Activated naive CD8-positive, alpha-beta T cell treated with anti-CD3 and anti-CD28 coated beads, Interleukin-2, amount 10 ng/mL, durations not matched to agents 7 days and 5 days (primary cell): ENCODE measurements around the gene RACK1. TPM values are rescaled to one million over a fixed set of nuclear protein-coding genes. Genes with fewer than 3 reads are reported as not detected.

Experiments used
- ATAC-seq: fragments of 150-1000 bp; cut with Tn5 transposase; one replicate; pipeline ENCODE4 v1.10.0; 2021; ENCODE audit warnings: low read depth, moderate library complexity
- POLR2A ChIA-PET: fragments of 350-600 bp; sonication (Branson Sonifier 250); formaldehyde crosslinking; loops from one replicate; lab custom pipeline; 2021; ENCODE audit warnings: antibody characterized with exemption; lab: Charles Lee
- DNase-seq: peaks from one replicate; pipeline ENCODE4 v3.0.0; 2021
- H3K27ac Mint-ChIP-seq: one replicate; pipeline ENCODE4 v1.8.0; 2022; ENCODE audit warnings: mild to moderate bottlenecking, mixed read lengths
- H3K27me3 Mint-ChIP-seq: one replicate; pipeline ENCODE4 v1.8.0; 2022; ENCODE audit warnings: mild to moderate bottlenecking, moderate library complexity, mixed read lengths
- H3K36me3 Mint-ChIP-seq: one replicate; pipeline ENCODE4 v1.8.0; 2021; ENCODE audit warnings: mild to moderate bottlenecking, mixed read lengths
- H3K4me1 Mint-ChIP-seq: one replicate; pipeline ENCODE4 v1.8.0; 2021; ENCODE audit warnings: mixed read lengths
- H3K4me3 Mint-ChIP-seq: one replicate; pipeline ENCODE4 v1.8.0; 2022; ENCODE audit warnings: mild to moderate bottlenecking, moderate library complexity, mixed read lengths
- H3K9me3 Mint-ChIP-seq: one replicate; pipeline ENCODE4 v1.8.0; 2021; ENCODE audit warnings: mixed read lengths
- total RNA-seq, 2 experiments: library from RNA; stranded (reverse); gene quantifications; one replicate each; pipeline ENCODE4 v1.2.3, GENCODE V29; 2021

The RACK1 gene
- total RNA-seq, 2 experiments from 2014 or later: 1,741 to 1,808 TPM

DNA sequence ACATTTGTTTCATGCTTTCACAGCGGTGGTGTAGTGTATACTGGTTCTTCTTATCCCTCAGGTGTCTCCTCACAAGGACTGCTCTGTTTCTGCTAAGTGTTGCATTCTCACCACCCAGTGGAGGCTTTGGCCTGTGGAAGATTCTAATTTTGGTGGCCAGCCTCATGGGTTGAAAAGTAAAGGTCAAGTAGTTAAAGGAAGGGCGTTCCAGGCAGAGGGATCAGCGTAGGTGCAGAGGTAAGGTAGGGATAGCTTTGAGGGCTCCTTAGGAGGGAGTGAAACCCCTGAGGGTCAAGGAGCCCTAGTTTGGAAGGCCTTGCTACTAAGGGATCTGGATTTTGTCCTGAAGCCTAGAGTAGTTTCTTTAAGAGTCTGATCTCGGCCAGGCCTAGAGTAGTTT, 4.6 kb upstream of the RACK1 start:
- ATAC-seq: no peak
- Mint-ChIP-seq H3K9me3 (no peaks in the 10 kb centered on the region), H3K36me3 (peaks cover 10% of the 10 kb centered on the region), H3K27me3 (no peaks in the 10 kb centered on the region), H3K27ac (peak overlapping the region; percentile 85), H3K4me1 (peaks cover 39% of the 10 kb centered on the region), H3K4me3 (peak overlapping the region; percentile 95)
- POLR2A ChIA-PET: interaction anchor here (8.3 to 10.5 kb wide), 2 partner anchors 11 to 24 kb away, joined by 98 to 202 read pairs; partner anchors contain the start of genes TRIM41 and TRIM52
- no peak for DNase-seq

- H3K4me3 Mint-ChIP-seq: peak overlapping the region; percentile 95
- DNase-seq: peak; percentile 85
- H3K36me3 Mint-ChIP-seq: peaks cover 26% of the 10 kb centered on the region
- H3K27me3 Mint-ChIP-seq: no peaks in the 10 kb centered on the region
- H3K9me3 Mint-ChIP-seq: no peaks in the 10 kb centered on the region
- ATAC-seq: peak; percentile 34
- peaks cover 46% of the 10 kb centered on the region for H3K4me1 Mint-ChIP-seq
- POLR2A ChIA-PET: interaction anchor here (1.6 to 10.5 kb wide), 3 partner anchors 13 to 56 kb away, joined by 7 to 202 read pairs (median 98); partner anchors contain the start of genes TRIM41 and TRIM52
- H3K27ac Mint-ChIP-seq: peak overlapping the region; percentile 92
Observed at GRCh38 chr5:181246276-181247049, 2.8 kb upstream of the RACK1 start.

GRCh38 chr5:181245427-181246275, 1.9 kb upstream of the RACK1 start:
- ATAC-seq (peak; percentile 1), DNase-seq (no peak)
- H3K9me3 Mint-ChIP-seq: no peaks in the 10 kb centered on the region
- peaks cover 47% of the 10 kb centered on the region for H3K4me1 Mint-ChIP-seq
- H3K27ac Mint-ChIP-seq: peak overlapping the region; percentile 92
- POLR2A ChIA-PET: interaction anchor here (1.3 to 10.5 kb wide), 4 partner anchors 14 to 56 kb away, joined by 4 to 202 read pairs (median 52); partner anchors contain the start of genes TRIM41 and TRIM52
- H3K27me3 Mint-ChIP-seq: no peaks in the 10 kb centered on the region
- peaks cover 32% of the 10 kb centered on the region for H3K36me3 Mint-ChIP-seq
- H3K4me3 Mint-ChIP-seq: peak overlapping the region; percentile 95

- Mint-ChIP-seq H3K27ac (peak overlapping the region; percentile 92), H3K36me3 (peaks cover 44% of the 10 kb centered on the region), H3K9me3 (no peaks in the 10 kb centered on the region), H3K4me3 (peak overlapping the region; percentile 95), H3K27me3 (no peaks in the 10 kb centered on the region), H3K4me1 (peaks cover 39% of the 10 kb centered on the region)
- no peak for DNase-seq
- no peak for ATAC-seq
- POLR2A ChIA-PET: interaction anchor here (0.6 to 10.5 kb wide), 10 partner anchors 9 to 434 kb away, joined by 3 to 202 read pairs (median 5); partner anchors contain the start of genes TRIM41 and TRIM52
Observed at GRCh38 chr5:181243018-181243563, 615 bp downstream of the RACK1 start.

GRCh38 chr5:181242031-181242451, 1.7 kb downstream of the RACK1 start:
- peaks cover 38% of the 10 kb centered on the region for H3K4me1 Mint-ChIP-seq
- no peak for DNase-seq
- POLR2A ChIA-PET: interaction anchor here (1.3 to 8.3 kb wide), 8 partner anchors 10 to 433 kb away, joined by 3 to 98 read pairs (median 5); partner anchors contain the start of genes TRIM41 and TRIM52
- no peaks in the 10 kb centered on the region for H3K27me3 Mint-ChIP-seq
- H3K4me3 Mint-ChIP-seq: peak overlapping the region; percentile 95
- H3K27ac Mint-ChIP-seq: peak overlapping the region; percentile 92
- no peak for ATAC-seq
- peaks cover 52% of the 10 kb centered on the region for H3K36me3 Mint-ChIP-seq
- H3K9me3 Mint-ChIP-seq: no peaks in the 10 kb centered on the region

DNA sequence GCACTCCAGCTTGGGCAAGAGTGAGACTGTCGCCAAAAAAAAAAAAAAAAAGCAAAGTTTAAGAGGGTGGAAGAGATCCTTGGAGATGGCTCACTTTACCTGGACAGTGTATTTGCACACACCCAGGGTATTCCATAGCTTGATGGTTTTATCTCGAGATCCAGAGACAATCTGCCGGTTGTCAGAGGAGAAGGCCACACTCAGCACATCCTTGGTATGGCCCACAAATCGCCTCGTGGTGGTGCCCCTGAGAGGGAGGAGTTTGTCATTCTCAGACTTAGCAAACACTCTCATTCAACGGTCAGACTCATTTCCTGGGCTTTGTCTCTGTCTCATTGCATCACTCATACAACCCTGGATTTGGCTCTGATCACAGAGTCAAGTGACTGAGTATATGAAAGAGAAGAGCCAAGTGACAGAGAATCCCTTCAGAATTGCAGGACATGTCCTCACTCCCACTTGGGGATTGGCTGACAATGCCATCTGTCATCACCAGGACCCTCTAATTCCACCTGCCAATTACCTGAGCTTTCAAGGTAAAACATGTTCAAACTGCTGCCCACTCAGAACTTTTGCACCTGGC, 2.2 kb downstream of the RACK1 start:
- ATAC-seq (peak; percentile 46), DNase-seq (no peak)
- POLR2A ChIA-PET: interaction anchor here (1.3 to 8.3 kb wide), 7 partner anchors 13 to 432 kb away, joined by 3 to 98 read pairs (median 5); partner anchors contain the start of genes TRIM41 and TRIM52
- Mint-ChIP-seq H3K27ac (peak overlapping the region; percentile 92), H3K9me3 (no peaks in the 10 kb centered on the region), H3K27me3 (no peaks in the 10 kb centered on the region), H3K4me1 (peaks cover 38% of the 10 kb centered on the region), H3K4me3 (peak overlapping the region; percentile 95), H3K36me3 (peaks cover 56% of the 10 kb centered on the region)

DNA sequence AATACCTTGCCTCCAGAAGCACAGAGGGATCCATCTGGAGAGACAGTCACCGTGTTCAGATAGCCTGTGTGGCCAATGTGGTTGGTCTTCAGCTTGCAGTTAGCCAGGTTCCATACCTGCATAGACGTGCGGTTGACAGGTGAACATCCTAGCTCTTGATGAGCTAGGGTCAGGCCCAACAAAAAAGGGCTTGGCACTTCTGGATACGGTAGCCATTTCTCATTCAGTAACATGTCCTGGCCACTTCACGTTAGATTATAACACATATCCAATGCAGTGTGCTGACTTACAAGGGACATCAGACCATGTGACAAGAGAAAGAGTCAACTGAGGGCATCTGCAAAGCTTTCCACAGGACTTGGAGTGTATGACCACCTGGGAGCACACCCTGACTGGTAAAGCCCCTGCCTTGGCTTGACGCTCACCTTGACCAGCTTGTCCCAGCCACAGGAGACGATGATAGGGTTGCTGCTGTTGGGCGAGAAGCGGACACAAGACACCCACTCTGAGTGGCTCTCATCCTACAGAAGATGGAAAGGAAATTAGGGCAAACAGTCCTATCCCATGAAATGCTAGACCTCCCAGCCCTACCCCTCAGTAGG, 4.5 kb downstream of the RACK1 start:
- DNase-seq (no peak), ATAC-seq (no peak)
- no peaks in the 10 kb centered on the region for H3K9me3 Mint-ChIP-seq
- H3K4me3 Mint-ChIP-seq: peak overlapping the region; percentile 35
- H3K36me3 Mint-ChIP-seq: peaks cover 65% of the 10 kb centered on the region
- POLR2A ChIA-PET: interaction anchor here (1.0 to 1.3 kb wide), 4 partner anchors 8 to 51 kb away, joined by 3 to 5 read pairs (median 4); no protein-coding TSS in a partner anchor
- no peaks in the 10 kb centered on the region for H3K27me3 Mint-ChIP-seq
- H3K4me1 Mint-ChIP-seq: peaks cover 29% of the 10 kb centered on the region
- no peak overlapping the region for H3K27ac Mint-ChIP-seq

DNA sequence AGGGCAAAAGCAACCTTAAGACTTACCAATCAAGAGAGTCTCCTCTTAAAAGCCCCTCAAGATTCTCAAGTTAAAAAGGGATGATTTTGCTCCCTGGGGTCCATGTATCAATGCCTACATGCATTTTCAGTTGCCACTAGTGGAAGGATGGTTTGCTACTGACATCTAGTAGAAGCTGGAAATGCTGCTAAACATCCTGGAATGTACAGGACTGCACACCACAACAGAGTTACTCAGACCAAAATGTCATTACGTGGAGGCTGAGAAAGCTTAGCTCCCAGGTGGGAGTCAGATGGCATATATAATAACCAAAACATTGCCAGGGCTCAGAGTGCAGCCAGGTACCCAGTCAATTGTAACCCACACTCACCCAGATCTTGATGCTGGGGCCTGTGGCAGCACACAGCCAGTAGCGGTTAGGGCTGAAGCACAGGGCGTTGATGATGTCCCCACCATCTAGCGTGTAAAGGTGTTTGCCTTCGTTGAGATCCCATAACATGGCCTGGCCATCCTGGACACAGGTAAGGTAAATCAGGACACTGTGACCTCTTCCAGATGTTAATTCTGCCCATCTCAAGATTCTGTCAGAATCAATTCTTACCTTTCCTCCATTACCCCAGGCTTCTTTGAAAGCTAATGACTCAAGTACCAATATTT, 5.8 kb downstream of the RACK1 start:
- Mint-ChIP-seq H3K4me3 (no peak overlapping the region), H3K36me3 (peaks cover 61% of the 10 kb centered on the region)
- ATAC-seq: no peak

DNA sequence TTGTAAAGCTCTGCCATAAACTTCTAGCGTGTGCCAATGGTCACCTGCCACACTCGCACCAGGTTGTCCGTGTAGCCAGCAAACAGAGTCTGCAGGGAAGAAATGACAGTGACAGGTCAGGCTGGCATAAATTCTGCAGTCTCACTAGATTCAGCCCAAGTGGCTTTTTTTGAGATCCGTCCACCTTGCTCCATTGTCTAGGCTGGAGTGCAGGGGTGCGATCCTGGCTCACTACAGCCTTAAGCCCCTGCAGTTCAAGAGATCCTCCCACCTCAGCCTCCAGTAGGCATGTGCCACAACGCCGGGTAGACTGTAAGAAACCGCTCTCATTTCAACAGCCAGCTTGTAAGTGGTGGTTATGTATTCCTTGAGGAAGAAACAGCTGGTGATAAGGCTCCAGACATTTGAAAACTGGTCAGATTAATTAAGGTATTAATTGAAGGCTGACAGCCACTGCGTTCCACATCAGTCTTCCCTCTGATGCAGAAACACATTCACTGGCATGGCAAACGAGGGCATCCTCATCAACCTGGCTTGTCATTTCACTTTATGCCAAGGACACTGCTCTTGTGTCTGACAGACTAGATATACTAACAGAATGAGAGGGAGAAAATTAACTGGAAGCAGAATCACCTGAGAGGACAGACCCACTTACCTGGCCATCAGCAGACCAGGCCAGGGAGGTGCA, 6.6 kb downstream of the RACK1 start:
- no peaks in the 10 kb centered on the region for H3K9me3 Mint-ChIP-seq
- ATAC-seq: no peak
- DNase-seq: no peak
- H3K4me3 Mint-ChIP-seq: no peak overlapping the region
- peaks cover 54% of the 10 kb centered on the region for H3K36me3 Mint-ChIP-seq
- H3K4me1 Mint-ChIP-seq: peaks cover 26% of the 10 kb centered on the region
- H3K27ac Mint-ChIP-seq: no peak overlapping the region
- POLR2A ChIA-PET: interaction anchor here (1.2 to 6.4 kb wide), 3 partner anchors 8 to 25 kb away, joined by 3 to 82 read pairs (median 4); partner anchors contain the start of gene TRIM41
- no peaks in the 10 kb centered on the region for H3K27me3 Mint-ChIP-seq

More for the DNA sequence above, 5.8 kb downstream of the RACK1 start:
- Mint-ChIP-seq H3K4me1 (peaks cover 29% of the 10 kb centered on the region), H3K9me3 (no peaks in the 10 kb centered on the region), H3K27ac (peak overlapping the region; percentile 10), H3K27me3 (no peaks in the 10 kb centered on the region)
- DNase-seq: no peak
- POLR2A ChIA-PET: interaction anchor here (1.2 to 6.4 kb wide), 2 partner anchors 8 to 13 kb away, joined by 3 to 82 read pairs; partner anchors contain the start of gene TRIM41

GRCh38 chr5:181236471-181236870, 7.2 kb downstream of the RACK1 start:
- H3K27me3 Mint-ChIP-seq: no peaks in the 10 kb centered on the region
- POLR2A ChIA-PET: interaction anchor here (1.2 to 6.4 kb wide), 2 partner anchors 12 to 25 kb away, joined by 4 to 82 read pairs; partner anchors contain the start of gene TRIM41
- peaks cover 21% of the 10 kb centered on the region for H3K4me1 Mint-ChIP-seq
- DNase-seq (no peak), ATAC-seq (no peak)
- no peak overlapping the region for H3K27ac Mint-ChIP-seq
- H3K9me3 Mint-ChIP-seq: no peaks in the 10 kb centered on the region
- H3K4me3 Mint-ChIP-seq: no peak overlapping the region
- H3K36me3 Mint-ChIP-seq: peaks cover 48% of the 10 kb centered on the region
